ENCODE data around the gene RAPGEF5. TPM values are rescaled to one million over a fixed set of nuclear protein-coding genes. Genes with fewer than 3 reads are reported as not detected.

RAPGEF5 gene
- total and polyA plus RNA-seq, 9 donors, result 6.4 to 22.5 (median 10.4) TPM

- no peaks in the 10 kb centered on the region for H3K9me3 ChIP-seq
- no peak overlapping the region for H3K4me3 ChIP-seq
- no peaks in the 10 kb centered on the region for H3K27me3 ChIP-seq
- DNase-seq, result no peak
- WGBS, 3 donors, result 83 to 86% (median 85%) methylated on average over 3 of the region's 3 CpGs
- no peak for TF ChIP-seq EP300 (IDR thresholded peaks at IDR 0.05)
- no peak for TF ChIP-seq CTCF (IDR thresholded peaks at IDR 0.05)
- no peak for TF ChIP-seq POLR2A (IDR thresholded peaks at IDR 0.05)
- no peaks in the 10 kb centered on the region for H3K36me3 ChIP-seq
- no peaks in the 10 kb centered on the region for H3K4me1 ChIP-seq (ENCODE audit: insufficient read depth)
- intact Hi-C loops (cut with DNase I), result no loop called here
- no peak overlapping the region for H3K27ac ChIP-seq
These were observed 49.1 kb downstream of the RAPGEF5 start for GRCh38 chr7:22307816-22308215.

- H3K4me1 ChIP-seq (ENCODE audit: insufficient read depth), result no peaks in the 10 kb centered on the region
- H3K9me3 ChIP-seq, result no peaks in the 10 kb centered on the region
- no peaks in the 10 kb centered on the region for H3K36me3 ChIP-seq
- H3K27me3 ChIP-seq, result no peaks in the 10 kb centered on the region
- intact Hi-C loops (cut with DNase I), result no loop called here
- H3K27ac ChIP-seq, result no peak overlapping the region
- WGBS, 3 donors, result 93 to 97% (median 94%) methylated on average over 2 of the region's 2 CpGs
- no peak overlapping the region for H3K4me3 ChIP-seq
- DNase-seq, result no peak
- no peak for TF ChIP-seq EP300 (IDR thresholded peaks at IDR 0.05)
- no peak for TF ChIP-seq CTCF (IDR thresholded peaks at IDR 0.05)
- TF ChIP-seq POLR2A (IDR thresholded peaks at IDR 0.05), result no peak
These were observed 51.2 kb downstream of the RAPGEF5 start for GRCh38 chr7:22305706-22306105.

GRCh38 chr7:22302951-22303423 is 54.0 kb downstream of the RAPGEF5 start:
- 33 to 43% (median 34%) methylated on average over 1 of the region's 1 CpG for WGBS, 3 donors
- no peak for TF ChIP-seq CTCF (IDR thresholded peaks at IDR 0.05)
- no peak for TF ChIP-seq POLR2A (IDR thresholded peaks at IDR 0.05)
- TF ChIP-seq EP300 (IDR thresholded peaks at IDR 0.05), result no peak
- intact Hi-C loops (cut with DNase I), result no loop called here

GRCh38 chr7:22302193-22302592 is 54.8 kb downstream of the RAPGEF5 start:
- Histone ChIP-seq H3K4me1 (ENCODE audit: insufficient read depth) (no peaks in the 10 kb centered on the region), H3K27me3 (no peaks in the 10 kb centered on the region), H3K4me3 (no peak overlapping the region), H3K27ac (no peak overlapping the region), H3K9me3 (no peaks in the 10 kb centered on the region), H3K36me3 (no peaks in the 10 kb centered on the region)
- no peak for DNase-seq
- intact Hi-C loops (cut with DNase I), result no loop called here
- WGBS, 3 donors, result 67 to 80% (median 68%) methylated on average over 2 of the region's 2 CpGs
- TF ChIP-seq CTCF (IDR thresholded peaks at IDR 0.05), result no peak
- no peak for TF ChIP-seq POLR2A (IDR thresholded peaks at IDR 0.05)
- TF ChIP-seq EP300 (IDR thresholded peaks at IDR 0.05), result no peak

More at GRCh38 chr7:22302951-22303423, 54.0 kb downstream of the RAPGEF5 start:
- Histone ChIP-seq H3K36me3 (no peaks in the 10 kb centered on the region), H3K27ac (no peak overlapping the region), H3K27me3 (no peaks in the 10 kb centered on the region), H3K4me1 (ENCODE audit: insufficient read depth) (no peaks in the 10 kb centered on the region), H3K9me3 (no peaks in the 10 kb centered on the region), H3K4me3 (no peak overlapping the region)
- DNase-seq, result no peak
